GM19438 (cell line): ENCODE results near the gene MTSS2.
"Not testable (repeated sequence)": the region's sequence is repeated elsewhere in the genome, so short reads cannot be mapped to it uniquely, and the experiment has no call there.

ENCODE experiments used
- ATAC-seq: cut with Tn5 transposase; IDR thresholded peaks from one replicate; pipeline ENCODE4 v1.9.1; 2021; ENCODE audit warnings: low read depth; ENCODE audit not compliant: unreplicated experiment

Gene MTSS2

DNA sequence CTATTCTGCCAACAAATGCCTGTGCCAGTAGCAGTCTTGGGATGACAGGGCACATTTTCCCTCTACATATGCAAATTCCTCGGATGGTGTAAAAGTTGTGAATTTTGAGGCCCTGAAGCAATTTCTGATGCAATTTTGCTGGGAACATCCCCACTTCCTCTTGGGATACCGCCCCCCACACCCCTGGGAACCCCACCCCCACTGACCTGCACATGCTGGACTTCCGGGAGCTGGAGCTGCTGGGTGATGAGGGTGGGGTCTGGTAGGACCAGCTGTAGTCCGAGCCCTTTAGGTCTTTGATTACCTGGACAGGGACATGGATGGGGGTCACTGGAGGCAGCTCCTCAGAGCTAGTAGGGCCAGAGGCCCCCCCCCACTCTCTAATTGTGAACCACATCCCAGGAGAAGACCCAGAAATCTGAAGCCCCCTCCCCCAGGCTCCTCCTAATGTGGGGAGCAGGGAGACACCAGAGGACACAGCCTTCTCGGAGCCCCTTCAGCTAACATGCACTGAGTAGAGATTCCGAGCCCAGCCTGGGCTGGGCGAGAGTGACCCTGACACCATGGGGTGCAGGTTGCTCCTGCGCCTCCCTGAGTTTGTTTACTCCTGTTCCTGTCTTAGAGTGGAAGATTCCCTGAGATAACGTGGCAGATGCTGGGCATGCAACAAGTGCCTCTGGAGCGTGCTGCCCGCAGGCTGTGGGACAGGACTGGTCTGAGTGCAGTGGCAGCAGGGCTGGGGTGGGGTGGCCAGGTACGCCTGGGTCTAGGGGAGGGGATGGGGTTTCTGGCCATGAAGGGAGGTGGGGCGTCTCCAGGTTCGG lies 9.0 kb downstream of the MTSS2 start:
- ATAC-seq: no peak

DNA sequence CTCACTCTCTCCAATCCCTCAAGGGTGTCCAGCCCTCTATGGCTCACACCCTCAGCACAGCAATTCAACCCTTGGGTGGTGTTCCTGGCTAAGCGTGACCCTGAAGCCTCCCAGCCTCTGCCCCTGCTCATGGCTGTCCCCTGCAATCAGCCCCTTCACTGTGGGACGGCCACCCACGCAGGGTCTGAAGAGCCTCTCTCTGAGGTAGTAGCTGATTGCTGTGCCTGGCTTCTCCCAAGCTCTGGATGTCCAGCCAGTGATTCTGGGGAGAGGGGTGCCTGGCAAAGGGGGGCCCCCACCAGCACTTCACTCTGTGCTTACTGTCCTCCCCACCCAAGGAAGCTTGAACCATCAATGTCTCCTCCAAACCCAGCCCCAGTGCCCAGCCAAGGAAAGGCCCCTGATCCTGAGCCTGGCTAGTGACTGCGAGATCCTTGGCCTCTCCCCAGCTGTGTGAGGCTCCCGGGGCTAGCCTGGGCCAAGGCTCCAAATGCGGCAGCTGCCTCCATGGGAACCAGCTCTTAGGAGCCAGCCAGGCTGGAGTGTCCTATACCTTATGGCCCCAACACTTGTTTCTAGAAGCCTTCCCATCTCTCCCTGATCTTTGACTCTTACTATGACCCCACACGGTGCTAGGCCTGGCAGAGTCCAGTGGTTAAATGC lies 9.9 kb downstream of the MTSS2 start:
- ATAC-seq: no peak

DNA sequence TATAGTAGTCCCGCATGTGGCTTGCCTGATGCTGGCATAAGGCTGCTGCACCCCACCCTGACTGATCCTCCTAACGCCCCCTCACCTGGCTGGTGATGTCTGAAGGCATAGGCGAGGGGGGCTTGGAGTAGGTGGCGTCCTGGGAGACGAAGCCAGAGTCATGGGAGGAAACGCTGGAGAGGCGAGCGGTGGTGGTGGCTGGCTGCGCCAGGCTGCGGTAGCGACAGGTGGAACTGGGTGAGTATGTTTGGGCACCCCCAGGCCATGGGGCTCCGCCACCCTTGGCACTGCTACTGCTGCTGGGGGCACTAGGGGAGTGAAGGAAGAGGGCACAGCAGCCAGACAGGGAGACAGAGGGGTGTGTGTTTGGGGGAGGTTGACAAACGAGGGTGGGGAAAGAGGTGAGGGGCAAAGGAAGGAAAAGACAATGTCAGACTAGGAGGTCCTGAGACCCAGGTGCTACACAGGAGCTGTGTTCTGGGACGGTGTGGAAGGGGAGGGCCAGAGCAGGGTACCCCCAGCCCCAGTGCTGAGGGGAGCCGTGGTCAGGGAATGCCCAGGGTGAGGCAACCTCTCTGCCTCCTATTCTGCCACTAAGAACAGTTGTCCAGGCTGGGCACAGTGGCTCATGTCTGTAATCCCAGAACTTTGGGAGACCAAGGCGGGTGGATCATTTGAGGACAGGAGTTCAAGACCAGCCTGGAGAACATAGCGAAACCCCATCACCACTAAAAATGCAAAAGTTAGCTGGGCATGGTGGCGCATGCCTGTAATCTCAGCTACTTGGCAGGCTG lies 11.4 kb downstream of the MTSS2 start:
- no peak for ATAC-seq

DNA sequence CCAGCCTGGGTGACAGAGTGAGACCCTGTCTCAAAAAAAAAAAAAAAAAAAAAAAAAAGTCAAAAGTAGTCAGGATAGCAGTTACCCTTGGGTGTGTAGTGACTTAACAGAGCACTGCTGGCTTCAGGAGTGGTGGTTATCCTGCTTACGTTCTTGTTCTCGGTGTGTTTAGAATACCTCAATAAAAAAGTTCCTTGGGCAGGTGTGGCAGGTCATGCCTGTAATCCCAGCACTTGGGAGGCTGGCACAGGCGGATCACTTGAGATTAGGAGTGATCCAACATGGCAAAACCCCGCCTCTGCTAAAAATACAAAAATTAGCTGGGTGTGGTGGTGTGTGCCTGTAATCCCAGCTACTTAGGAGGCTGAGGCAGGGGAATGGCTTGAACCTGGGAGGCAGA lies 14.9 kb downstream of the MTSS2 start:
- ATAC-seq: not testable (repeated sequence)

DNA sequence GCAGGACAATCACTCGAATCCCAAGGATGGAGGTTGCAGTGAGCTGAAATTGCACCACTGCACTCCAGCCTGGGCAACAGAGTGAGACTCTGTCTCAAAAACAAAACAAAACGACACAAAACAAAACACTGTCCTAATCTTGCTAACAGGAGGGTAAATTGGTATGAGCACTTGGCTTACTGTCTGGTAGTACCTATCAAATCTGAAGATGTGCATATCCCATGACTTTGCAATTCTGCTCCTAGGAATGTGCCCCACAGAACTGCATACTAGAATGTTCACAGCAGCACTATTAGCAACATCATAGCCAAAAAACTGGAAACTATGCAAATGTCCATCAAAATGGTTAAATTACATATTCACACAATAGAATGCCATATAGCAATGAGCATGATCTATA lies 15.7 kb downstream of the MTSS2 start:
- no peak for ATAC-seq

DNA sequence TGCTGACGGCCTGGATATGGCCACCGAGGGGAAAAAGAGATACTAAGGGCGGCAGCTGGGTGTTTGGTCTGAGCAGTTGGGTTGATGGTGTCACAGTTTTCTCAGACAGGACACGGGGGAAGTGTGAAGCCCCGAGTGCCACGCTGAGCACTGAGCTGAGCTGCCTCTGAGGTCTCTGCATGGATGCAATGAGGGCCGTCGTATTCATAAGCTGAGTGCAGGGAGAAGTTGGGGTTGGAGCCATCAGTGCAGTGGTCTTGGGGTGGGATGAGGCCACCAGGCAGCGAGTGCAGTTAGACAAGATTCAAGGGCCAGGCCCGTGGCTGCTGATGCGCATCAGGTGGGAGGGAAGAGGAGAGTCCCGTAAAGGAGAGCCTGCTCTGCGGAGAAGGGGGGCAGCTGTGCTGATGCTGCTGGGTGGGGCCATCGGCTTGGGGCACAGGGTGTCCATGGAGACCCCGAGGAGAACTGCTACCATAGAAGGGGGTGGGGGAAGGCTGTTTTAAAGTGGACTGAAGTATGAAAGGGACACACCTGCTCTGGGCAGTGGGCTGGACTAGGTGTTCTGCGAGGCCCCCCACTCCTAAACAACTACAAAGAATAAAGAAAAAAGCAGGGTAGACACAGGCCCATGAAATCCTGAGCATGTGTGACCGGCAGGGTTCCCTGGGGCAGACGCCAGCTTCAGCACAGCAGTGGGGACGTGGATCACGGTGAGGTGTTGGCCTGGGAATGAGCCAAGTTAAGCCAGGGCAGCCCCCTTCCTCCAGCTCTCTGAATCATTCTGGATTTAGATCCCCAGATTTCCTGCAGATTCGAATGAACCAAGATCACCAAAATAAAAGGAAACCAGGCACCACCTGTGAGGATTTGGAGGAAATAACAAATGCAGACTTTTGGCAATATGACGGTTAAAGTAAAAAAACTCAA lies 19.8 kb downstream of the MTSS2 start:
- no peak for ATAC-seq

DNA sequence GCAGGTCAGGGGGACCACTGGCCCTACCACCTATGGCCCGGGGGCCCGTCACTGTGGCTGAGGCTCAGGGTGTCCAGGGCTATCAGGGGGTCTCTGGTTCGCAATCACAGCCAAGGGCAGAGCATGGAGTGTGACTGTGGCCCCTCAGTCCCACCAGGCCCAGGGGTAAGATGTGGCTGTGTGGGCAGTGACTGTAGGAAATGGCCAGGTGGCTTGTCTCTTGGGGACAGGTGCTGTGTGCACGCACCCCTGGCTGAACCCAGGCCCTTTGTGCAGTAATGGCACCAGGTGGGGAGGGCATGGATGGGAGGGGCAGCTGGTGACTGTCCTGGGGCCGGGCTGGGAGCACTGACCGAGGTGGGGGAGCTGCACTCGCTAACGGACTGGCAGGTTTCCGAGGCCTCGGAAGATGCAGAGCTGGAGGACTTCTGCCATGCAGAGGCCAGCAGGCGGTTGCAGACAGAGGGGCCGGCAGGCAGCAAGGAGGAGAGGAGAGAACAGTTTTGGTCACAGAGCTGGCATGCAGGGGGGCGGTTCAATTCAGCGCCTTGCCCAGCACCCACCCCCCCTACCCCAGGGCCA lies 20.6 kb downstream of the MTSS2 start:
- no peak for ATAC-seq

DNA sequence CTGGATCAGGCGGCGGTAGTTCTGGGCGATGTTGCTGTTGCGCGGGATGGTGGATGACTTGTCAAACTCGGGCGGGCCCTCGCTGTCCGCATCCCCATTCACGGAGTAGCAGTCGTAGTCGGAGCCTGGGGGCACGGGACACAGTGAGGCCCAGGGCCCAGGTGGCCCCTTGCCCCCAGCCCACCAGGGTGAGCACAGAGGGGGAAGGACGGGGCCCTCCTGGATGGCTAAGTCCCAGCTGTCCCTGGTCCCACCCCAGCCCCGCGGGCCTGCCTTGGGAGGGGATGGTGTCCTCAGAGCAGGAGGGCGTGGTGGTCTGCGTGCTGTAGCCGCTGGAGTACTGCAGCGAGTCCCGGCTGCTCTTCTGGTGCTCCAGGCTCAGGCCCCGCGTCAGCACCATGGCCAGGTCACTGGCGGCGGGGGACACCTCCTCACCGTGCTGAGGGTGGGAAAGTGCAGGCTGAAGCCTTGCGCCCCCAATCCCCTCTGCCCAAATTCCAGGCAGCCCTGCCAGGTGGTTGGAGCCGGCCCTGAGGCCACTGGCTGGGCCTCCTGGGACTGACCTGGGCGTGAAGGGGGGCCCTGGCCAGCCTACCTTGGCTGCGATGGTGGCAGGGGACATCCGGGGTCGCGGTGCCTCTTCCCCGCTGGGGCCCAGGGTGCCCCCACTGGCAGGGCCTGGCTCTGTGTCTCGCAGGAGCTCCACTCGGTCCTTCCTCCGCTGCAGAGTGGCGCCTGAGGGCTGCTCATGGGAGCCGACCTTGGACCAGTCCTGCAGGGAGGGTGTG lies 21.3 kb downstream of the MTSS2 start:
- no peak for ATAC-seq

DNA sequence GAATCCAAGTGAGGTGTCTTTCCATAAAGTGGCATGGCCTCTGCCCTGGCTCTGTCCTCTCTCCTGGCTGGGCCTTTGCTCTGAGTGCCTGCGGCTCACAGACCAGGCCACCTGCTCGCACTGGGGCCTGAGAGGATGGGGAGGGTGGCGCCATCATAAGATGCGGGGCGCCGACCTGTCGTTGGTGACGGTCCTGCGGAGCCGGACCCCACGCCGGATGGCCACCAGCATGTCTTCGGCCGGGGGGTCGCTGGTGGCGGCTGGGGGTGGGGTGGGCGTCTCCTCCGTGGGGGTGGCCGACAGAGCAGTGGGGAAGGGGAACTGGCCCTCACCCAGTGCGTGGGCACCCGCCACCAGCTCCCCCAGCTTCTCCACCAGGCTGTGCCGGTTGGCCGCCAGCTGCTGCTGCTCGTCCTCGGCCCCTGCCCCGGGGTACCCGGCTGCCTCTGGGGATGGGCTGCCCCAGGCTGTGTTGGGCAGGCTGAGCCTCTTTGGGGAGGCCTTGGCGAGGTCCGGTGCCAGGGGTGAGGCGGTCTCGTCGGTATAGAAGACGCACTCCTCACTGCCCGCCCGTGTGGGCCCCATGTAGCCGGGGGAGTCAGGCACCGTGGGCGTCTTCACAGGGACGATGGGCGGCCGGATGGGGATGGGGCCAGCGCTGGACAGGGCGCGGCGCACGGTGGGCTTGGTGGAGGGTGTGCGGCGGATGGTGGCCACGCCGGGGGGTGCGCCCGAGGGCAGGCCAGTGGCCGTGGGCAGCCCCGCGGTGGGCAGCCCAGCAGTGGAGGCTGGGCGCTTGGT lies 22.1 kb downstream of the MTSS2 start:
- ATAC-seq: no peak

DNA sequence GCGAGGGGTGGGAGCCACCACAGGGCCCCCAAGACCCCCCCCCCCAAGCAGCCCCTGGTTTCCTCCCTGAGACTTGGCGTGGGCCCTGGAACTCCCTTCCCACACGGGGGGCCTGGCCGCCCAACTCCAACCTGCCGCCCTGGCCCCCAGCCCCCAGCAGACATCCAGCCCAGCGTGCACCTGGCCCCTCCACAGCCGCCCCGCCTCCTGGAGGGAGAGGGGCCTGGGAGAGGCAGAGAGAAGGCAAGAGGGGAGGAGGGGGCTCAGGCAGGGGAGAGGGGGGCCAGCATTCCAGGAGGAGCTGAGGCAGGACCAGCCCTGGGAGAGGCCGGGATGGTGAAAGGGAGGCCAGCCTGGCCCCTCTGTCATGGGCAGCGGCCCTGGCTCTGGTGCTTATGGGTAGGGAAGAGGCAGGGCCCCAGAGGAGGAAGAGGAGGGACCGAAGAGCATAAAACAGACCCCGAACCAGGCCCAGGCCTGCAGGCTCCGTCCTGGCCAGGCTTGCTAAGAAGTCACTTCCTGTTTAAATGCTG lies 22.8 kb downstream of the MTSS2 start:
- no peak for ATAC-seq

DNA sequence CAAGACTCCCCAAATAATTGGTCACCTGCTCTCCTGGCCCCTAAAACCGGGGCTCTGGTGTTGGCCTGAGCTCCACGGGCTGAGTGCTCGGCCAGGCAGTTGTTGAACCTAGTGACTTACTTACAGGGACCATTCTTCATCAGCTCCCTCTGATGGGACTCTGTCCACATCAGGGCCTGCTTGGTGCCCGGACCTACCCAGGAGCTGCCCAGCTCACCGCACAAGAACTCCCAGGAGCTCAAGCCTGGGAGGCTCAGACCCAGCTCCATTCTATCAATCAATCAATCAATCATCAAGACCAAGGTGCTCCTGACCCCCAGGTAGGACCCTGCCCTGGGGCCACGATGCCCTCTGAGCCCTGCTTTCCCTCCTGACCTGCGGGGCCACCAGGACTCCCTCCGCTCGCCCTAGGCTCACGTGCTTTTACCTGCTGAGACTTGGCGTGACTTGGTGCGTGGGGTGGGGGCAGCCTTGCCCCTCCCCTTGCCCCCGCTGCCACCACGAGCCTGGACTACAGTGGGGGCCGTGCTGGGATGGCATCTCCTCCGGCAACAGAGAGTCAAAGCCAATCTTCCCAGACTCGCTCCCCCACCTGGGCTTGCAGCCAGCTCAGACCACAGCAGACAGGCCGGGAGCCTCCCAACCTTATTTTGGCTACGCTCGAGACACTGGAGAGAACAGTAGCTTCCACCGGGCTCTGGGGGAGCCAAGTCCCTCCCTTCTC lies 23.8 kb downstream of the MTSS2 start:
- ATAC-seq: no peak

DNA sequence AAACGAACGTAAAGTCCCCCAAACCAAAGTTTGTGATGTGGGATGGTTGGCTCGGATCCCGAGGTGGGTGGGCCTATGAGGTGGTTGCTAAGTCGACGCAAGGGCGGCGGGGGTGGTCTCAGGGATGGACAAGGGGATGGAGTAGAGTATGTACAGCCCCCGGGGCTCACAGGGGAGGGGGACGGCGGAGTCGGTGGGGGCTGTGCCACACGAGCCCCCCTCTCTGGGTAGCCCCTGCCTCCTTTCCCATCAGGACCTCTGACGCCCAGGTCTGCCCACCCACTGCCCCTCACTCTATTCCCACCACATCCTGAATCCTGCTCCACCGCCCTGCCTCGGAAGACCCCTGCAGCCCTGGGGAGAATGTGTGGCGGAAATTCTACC lies 24.3 kb downstream of the MTSS2 start:
- no peak for ATAC-seq

DNA sequence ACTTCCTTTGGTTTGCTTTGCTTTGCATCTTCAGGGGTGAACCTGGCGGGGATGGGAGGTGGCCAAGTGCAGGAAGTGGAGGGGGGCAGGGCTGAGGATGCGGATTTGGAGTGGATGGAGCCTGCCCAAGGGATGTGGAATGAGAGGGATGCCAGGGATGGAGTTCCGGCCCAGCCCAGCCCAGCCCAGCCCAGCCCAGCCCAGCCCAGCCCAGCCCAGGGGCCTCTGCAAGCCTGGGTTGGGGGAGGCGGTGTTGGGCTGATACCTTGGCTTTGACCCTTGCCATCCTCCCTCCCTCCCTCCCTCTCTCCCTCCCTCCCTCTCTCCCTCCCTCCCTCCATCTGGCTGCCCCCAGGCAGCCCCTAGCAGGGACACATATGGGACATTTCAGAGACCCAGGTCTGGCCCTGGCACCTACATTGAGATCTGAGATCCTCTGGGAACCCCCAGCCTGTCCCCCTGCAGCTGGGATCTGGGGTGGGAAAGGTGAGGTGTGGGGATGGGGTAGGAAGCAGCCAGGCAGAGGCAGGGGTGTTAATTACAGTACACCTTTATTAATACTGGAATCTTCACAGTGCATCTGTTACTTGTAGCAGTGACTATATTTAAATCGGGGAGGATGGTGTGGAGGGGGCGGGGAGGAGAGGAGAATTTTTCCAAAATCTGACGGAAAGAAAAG lies 25.0 kb downstream of the MTSS2 start:
- ATAC-seq: no peak

DNA sequence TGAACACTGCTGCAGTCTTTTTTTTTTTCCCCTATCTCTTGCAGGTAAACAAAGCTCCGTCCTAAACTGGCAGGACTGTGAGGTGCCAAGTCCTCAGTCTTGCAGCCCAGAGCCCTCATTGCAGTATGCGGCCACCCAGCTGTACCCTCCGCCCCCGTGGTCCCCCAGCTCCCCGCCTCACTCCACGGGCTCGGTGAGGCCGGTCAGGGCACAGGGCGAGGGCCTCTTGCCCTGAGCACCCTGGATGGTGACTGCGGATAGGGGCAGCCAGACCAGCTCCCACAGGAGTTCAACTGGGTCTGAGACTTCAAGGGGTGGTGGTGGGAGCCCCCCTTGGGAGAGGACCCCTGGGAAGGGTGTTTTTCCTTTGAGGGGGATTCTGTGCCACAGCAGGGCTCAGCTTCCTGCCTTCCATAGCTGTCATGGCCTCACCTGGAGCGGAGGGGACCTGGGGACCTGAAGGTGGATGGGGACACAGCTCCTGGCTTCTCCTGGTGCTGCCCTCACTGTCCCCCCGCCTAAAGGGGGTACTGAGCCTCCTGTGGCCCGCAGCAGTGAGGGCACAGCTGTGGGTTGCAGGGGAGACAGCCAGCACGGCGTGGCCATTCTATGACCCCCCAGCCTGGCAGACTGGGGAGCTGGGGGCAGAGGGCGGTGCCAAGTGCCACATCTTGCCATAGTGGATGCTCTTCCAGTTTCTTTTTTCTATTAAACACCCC lies 25.7 kb downstream of the MTSS2 start:
- no peak for ATAC-seq

DNA sequence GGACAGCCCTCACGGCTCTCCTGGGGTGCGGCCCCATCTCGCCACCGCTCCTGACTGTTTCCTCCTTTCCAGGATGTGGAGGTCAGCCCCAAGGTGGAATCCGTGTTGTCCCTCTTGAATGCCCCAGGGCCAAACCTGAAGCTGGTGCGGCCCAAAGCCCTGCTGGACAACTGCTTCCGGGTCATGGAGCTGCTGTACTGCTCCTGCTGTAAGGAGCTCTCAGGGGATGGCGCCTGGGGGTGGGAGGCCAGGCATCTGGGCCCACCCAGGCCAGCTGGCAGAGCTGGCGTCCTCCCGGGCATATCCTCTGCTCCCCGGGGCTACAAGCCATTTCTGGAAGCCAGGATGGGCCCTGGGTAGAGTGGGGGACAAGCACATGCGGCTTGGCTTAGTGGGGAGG lies 26.3 kb downstream of the MTSS2 start:
- ATAC-seq: no peak

DNA sequence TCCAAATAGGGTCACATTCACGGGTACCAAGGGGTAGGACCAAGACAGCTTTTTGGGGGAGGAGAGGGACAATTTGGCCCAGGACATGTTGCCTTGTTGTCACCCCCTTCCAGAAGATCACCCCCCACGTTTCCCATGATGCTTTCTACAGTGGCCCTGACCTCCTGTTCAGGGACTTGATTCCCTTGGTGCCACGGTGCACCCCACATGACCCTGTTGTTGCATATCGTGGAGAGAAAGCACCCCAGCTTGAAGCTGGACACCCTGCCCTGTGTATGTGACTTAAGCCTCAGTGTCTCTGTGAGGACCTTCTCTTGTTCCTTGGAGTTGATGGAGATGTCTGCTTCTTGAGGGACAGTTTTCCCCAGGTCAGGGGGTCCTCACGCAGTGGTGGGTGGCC lies 26.9 kb downstream of the MTSS2 start:
- ATAC-seq: no peak
